ENCODE measurements around the gene OR4E1. TPM values are rescaled to one million over a fixed set of nuclear protein-coding genes. Genes with fewer than 3 reads are reported as not detected.
"Not testable (repeated sequence)": the region's sequence is repeated elsewhere in the genome, so short reads cannot be mapped to it uniquely, and the experiment has no call there.

The OR4E1 gene
- total RNA-seq, 1 experiment from 2014 or later: not detected

DNA sequence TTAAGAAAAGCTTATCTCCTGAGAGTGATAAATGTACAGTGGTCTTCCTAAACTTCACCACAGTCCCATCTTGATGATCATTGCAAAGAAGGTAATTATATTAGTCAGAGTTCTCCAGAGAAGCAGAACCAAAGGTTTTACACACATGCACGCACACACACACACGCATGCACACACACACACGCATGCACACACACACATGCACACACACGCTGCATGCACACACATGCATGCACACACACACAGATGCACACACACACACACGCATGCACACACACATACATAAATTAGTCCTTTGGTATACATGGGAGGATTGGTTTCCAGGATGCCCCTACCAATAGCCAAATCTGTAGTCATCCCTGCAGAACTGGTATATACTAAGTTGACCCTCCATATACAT is 19.4 kb downstream of the OR4E1 start:
- DNase-seq (ENCODE audit: extremely low read depth, low read depth): no peak

DNA sequence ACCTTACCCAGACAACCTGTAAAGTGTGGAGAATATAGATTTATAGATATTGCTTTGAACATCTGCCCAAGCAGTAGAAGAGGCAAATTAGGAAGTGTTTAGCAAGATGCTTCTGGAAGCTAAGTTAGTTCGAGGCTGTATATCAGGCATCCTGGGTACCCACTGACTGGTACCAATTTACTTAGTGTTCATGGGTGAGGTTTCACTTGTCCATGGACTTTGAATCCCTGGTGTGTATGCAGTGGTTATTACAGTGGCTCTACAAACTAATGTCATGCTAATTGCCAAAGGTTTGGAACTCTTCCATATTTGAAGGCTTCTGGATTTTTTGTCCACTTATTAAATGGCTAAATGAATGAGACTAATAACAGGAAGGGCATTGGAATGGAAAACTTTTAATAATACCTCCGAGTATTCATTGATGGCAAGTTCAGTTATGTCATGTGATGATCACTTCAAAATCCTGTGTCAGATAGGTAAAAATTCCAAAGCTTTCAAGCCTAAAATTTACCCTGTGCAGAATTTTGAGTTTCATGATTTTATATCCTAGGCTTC is 20.2 kb downstream of the OR4E1 start, which contains the start of gene OR4E2:
OR4E2 (plus strand) TSS at position 505 of the 555 bp plus-strand sequence. CDS start 11,248 bp downstream, outside the sequence.
- no peak for DNase-seq (ENCODE audit: extremely low read depth, low read depth)

DNA sequence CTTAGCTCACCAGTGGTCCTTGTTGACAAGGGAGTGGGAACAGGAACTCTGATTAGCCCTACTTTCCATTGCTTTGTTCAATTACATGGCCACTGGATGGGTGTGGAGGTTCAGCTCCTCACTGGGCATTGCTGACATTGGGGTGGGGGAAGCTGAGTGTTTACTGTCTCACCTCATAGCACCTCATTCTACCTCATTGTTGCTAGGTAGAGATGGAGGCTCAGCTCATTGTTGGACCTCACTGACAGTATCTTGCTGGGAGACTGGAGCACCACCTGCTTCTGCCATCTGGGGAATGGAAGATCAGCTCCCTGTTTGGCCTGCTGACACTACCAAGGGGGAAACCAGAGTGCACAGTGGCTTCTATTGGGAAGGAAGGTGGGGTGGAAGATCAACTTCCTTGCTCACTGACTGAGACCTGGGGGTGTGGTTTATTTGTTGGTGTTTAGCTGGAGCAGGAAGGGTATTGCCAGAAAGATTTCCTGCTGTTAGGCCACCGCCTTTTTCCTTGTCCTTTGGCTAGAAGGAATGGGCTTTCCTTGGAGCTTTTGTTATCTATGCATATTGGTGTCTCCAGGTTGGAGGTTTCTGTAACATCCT is 21.3 kb downstream of the OR4E1 start:
- DNase-seq (ENCODE audit: extremely low read depth, low read depth): no peak

DNA sequence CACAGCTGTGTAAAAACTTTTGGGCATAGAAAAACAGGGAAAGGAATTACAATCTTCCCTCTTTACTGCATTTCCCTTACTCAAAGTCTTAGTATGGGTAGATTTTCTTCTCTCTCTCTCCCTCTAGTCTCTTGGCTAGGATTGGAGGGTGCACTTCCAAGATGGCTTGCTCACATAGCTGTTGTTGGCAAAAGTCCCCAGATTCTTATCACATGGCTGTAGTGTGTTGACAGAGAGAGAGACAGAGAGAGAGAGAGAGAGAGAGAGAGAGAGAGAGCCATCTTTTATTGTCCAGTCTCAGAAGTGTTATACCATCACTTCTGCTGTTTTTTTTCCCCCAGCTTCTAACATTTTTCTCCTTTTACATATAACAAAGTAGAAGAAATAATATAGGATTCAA is 26.2 kb downstream of the OR4E1 start:
- DNase-seq (ENCODE audit: extremely low read depth, low read depth): no peak

DNA sequence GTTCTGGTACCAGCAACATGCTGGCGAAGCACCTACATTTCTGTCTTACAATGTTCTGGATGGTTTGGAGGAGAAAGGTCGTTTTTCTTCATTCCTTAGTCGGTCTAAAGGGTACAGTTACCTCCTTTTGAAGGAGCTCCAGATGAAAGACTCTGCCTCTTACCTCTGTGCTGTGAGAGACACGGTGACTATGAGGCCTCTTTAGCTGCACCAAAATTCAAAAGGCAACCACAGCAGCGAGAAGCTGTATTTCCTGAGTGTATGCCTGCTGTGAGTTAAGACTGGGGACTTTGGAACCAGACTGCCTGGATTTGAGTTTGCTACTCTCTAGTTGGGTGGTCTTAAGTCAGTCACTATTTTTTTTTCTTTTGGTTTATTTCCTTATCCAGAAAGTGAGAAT is 30.2 kb downstream of the OR4E1 start:
- DNase-seq (ENCODE audit: extremely low read depth, low read depth): no peak

DNA sequence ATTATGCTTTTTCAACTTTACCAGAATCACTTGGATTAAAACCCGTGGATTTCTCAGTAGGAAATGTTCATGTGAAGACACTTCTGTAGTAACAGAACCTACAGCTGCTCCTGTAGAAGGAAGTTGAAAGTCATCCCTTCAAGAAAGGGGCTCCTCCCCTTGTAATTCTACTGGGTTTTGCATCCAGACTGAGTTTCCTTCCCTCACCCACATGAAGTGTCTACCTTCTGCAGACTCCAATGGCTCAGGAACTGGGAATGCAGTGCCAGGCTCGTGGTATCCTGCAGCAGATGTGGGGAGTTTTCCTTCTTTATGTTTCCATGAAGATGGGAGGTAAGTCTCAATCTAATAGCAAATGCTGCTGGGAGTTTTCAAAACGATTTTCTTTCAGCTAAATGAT is 30.9 kb downstream of the OR4E1 start:
- no peak for DNase-seq (ENCODE audit: extremely low read depth, low read depth)

DNA sequence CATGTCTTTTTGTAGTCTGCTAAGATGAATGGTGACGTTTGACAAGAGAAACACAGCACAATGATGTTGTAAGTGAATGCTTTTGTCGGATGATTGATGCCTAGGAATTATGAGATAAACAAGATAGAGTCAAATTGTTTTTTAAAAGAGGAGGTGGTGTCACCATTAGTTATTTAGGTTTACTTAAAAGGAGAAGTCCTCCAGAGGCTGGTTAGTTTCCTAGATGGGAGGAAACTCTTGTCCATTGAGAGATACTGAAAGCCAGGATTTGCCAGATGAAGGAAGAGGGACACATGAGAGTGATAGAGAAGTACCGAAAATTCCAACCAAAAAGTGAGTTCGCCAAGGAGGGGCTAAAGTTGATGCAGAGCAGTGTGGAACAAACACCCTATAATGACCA is 38.8 kb downstream of the OR4E1 start, which contains the start of gene OR10G2:
OR10G2 (minus strand) TSS at position 101 of the 400 bp plus-strand sequence; CDS start at position 3, 98 bp downstream.
- no peak for DNase-seq (ENCODE audit: extremely low read depth, low read depth)

DNA sequence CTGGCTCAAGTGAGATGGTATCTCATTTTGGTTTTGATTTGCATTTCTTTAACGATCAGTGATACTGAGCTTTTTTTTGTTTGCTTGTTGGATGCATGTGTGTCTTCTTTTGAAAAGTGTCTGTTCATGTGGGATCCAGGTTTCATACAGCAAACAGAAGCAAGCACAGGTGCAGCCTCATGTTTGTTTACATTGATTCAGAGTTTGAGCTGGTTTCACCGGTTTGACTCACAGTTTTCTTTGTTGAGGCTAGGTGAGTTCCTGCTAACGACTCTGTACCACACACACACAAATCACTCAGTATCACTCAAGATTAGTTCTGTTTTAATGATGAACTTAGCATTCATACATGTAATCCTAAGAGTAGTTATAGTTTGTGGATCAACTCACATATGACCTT is 42.5 kb downstream of the OR4E1 start:
- DNase-seq (ENCODE audit: extremely low read depth, low read depth): no peak

DNA sequence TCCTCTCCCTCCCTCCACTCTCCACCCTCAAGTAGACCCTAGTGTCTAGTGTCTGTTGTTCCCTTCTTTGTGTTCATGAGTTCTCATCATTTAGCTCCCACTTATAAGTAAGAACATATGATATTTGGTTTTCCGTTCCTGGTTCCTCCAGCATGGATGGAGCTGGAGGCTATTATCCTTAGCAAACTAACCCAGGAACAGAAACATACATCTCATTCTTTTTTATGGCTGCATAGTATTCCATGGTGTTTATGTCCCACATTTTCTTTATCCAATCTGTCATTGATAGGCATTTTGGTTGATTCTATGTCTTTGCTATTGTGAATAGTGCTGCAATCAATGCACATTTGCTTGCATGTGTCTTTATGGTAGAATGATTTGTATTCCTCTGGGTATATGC is 43.1 kb downstream of the OR4E1 start:
- DNase-seq (ENCODE audit: extremely low read depth, low read depth): not testable (repeated sequence)

DNA sequence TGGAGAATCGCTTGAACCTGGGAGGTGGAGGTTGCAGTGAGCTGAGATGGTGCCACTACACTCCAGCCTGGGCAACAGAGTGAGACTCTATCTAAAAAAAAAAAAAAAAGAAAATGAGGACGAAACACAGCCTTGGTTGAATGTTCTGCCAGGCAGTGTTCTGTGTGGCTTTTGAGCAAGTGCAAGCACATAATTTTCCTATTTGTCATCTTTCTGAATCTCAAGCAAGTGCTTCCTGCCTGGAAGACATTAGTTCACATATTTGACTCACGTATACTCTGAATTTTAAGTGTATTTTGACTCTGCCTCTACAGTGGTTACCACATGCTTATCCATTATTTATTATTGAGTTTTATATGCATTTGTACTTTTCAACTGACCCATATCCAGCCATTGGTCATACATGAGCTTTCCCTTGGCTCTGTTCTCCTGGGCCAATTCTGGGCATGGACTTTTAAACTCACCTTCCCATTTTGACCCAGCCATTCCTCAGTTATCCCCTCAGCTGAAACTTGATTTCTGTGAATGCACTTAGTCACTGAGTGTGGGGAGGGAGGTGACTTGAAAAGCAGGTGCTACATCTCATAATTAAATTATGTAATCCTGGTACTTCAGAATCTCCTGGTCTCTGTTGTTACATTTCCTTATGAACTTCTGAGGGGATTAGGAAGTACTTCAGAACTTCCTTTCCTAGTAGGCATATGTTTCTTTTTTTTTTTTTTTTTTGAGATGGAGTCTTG is 47.0 kb downstream of the OR4E1 start:
- DNase-seq (ENCODE audit: extremely low read depth, low read depth): no peak

Small RNA genes within 50 kb of the gene (small RNA-seq; reads per million reads assigned to genes)
- 0 reads per million in 2 experiments for gene AC243972.3

Other genes starting within 250 kb of the OR4E1 start
- gene CHD8, start 217.7 kb downstream of the OR4E1 start, total RNA-seq (2014; rRNA removed; shearing (Covaris generic)): 41.7 and 42.4 TPM in 2 replicates
- 28.2 and 33.3 TPM in 2 replicates for gene RAB2B, start 196.9 kb downstream of the OR4E1 start, total RNA-seq (2014; rRNA removed; shearing (Covaris generic))
- 24.7 and 26.8 TPM in 2 replicates for gene TOX4, start 196.6 kb downstream of the OR4E1 start, total RNA-seq (2014; rRNA removed; shearing (Covaris generic))
- 65.8 and 72.2 TPM in 2 replicates for gene METTL3, start 162.5 kb downstream of the OR4E1 start, total RNA-seq (2014; rRNA removed; shearing (Covaris generic))
- 0.66 and 0.67 TPM in 2 replicates for gene SALL2, start 147.5 kb downstream of the OR4E1 start, total RNA-seq (2014; rRNA removed; shearing (Covaris generic))
- gene OR10G3, start 93.7 kb downstream of the OR4E1 start, total RNA-seq (2014; rRNA removed; shearing (Covaris generic)): not detected in 2 replicates
- gene OR10G2, start 38.9 kb downstream of the OR4E1 start, total RNA-seq (2014; rRNA removed; shearing (Covaris generic)): not detected in 2 replicates
- not detected in 2 replicates for gene OR4E2, start 20.0 kb downstream of the OR4E1 start, total RNA-seq (2014; rRNA removed; shearing (Covaris generic))